Measurements from ENCODE around the gene COL21A1. TPM values are rescaled to one million over a fixed set of nuclear protein-coding genes. Genes with fewer than 3 reads are reported as not detected.

The COL21A1 gene
- total RNA-seq, 1 experiment from 2014 or later, result 1.8 TPM

- Histone ChIP-seq H4K91ac (ENCODE audit: insufficient read length, low read depth, low read length) (no peak overlapping the region), H3K27me3 (ENCODE audit: insufficient read depth, low read length) (no peaks in the 10 kb centered on the region), H4K8ac (replicated peaks; ENCODE audit: insufficient read length, low read depth, low read length) (no peak overlapping the region), H2BK20ac (ENCODE audit: low read depth, low read length, poor library complexity, severe bottlenecking) (no peak overlapping the region), H2BK12ac (ENCODE audit: insufficient read length, low read depth, low read length) (no peak overlapping the region), H2BK5ac (ENCODE audit: insufficient read length, low read length) (no peak overlapping the region), H3K56ac (ENCODE audit: insufficient read length, low read depth, low read length) (no peak overlapping the region), H3K23ac (ENCODE audit: insufficient read length, low read depth, low read length) (no peak overlapping the region), H3K79me2 (ENCODE audit: insufficient read depth, low read length) (no peaks in the 10 kb centered on the region), H3K9ac (ENCODE audit: extremely low read depth, insufficient read length, low read length) (no peak overlapping the region), H3K4ac (ENCODE audit: low read depth, low read length) (no peak overlapping the region), H4K5ac (ENCODE audit: insufficient read length, low read depth, low read length) (no peak overlapping the region), H2AK5ac (ENCODE audit: insufficient read length, low read length) (no peak overlapping the region), H2BK15ac (ENCODE audit: low read depth, low read length) (no peak overlapping the region), H3K9me3 (ENCODE audit: control insufficient read depth, low read depth, low read length) (no peaks in the 10 kb centered on the region), H2BK120ac (ENCODE audit: low read depth, low read length, poor library complexity, severe bottlenecking) (no peak overlapping the region), H3K27ac (ENCODE audit: insufficient read length, low read depth, low read length) (no peak overlapping the region), H3K18ac (ENCODE audit: insufficient read length, low read depth, low read length) (no peak overlapping the region), H3K79me1 (ENCODE audit: insufficient read depth, low read depth, low read length, poor library complexity, severe bottlenecking) (no peaks in the 10 kb centered on the region), H2AFZ (ENCODE audit: low read length) (no peak overlapping the region), H3K14ac (ENCODE audit: insufficient read depth, low read length) (no peak overlapping the region), H3K23me2 (ENCODE audit: insufficient read length, low read depth, low read length, poor library complexity, severe bottlenecking) (no peaks in the 10 kb centered on the region), H3K4me1 (ENCODE audit: insufficient read depth, low read length) (no peaks in the 10 kb centered on the region; the same call in 1 of the 2 replicates), H4K20me1 (ENCODE audit: control insufficient read depth, insufficient read depth, insufficient read length) (no peaks in the 10 kb centered on the region), H3T11ph (ENCODE audit: low read length) (no peak overlapping the region), H3K4me2 (ENCODE audit: insufficient read depth, insufficient read length, low read length) (no peak overlapping the region)
- peaks cover 11 to 20% of the 10 kb centered on the region in 2 experiments for H3K4me1 Mint-ChIP-seq
- no CpG with 5 or more reads among the region's 2 CpGs for WGBS (ENCODE audit: extremely low coverage, insufficient read length, low lambda C conversion rate)
- no peaks in the 10 kb centered on the region for H3K36me3 Mint-ChIP-seq (ENCODE audit: insufficient read depth in 1 of 3, low read depth in 3 of 3)
- no peaks in the 10 kb centered on the region for H3K27me3 Mint-ChIP-seq (ENCODE audit: low read depth)
- H3K9me3 Mint-ChIP-seq, result no peaks in the 10 kb centered on the region
- peak; percentile 61 for TF ChIP-seq CTCF (conservative IDR thresholded peaks at IDR 0.05)
- DNase-seq, result peak; percentile 49
- no peak overlapping the region for H3K27ac Mint-ChIP-seq
- no peak overlapping the region for H3K4me3 Mint-ChIP-seq
Measured at GRCh38 chr6:56021943-56022342, 225.4 kb downstream of the COL21A1 start.
